HepG2 (cell line): Measurements from ENCODE around the gene SDR42E2. TPM values are rescaled to one million over a fixed set of nuclear protein-coding genes. Genes with fewer than 3 reads are reported as not detected.

Source experiments
- EP300 ChIP-seq, 3 experiments: sonication (generic) in 1 of 3; formaldehyde crosslinking in 1 of 3; IDR thresholded peaks; 2 replicates each; pipeline versions ENCODE4 v1.5.1 to v1.6.1; 2011 to 2020; ENCODE audit warnings: low read depth in 2 of 3, low read length in 2 of 3, borderline replicate concordance in 1 of 3, improper control_type of control experiment in 1 of 3, mild to moderate bottlenecking in 1 of 3, missing genetic modification reagents in 1 of 3, moderate library complexity in 1 of 3
- HNF4G ChIP-seq, 2 experiments: sonication (generic) in 1 of 2; formaldehyde crosslinking in 1 of 2; IDR thresholded peaks; 2 replicates each; pipeline versions ENCODE4 v1.4.0 to v1.6.1; 2011 to 2020; ENCODE audit warnings: borderline replicate concordance in 2 of 2, low read depth in 2 of 2, mild to moderate bottlenecking in 2 of 2, low read length in 1 of 2, missing genetic modification reagents in 1 of 2, moderate library complexity in 1 of 2
- MTF1 ChIP-seq: sonication (generic); formaldehyde crosslinking; IDR thresholded peaks from 2 replicates; pipeline ENCODE4 v1.5.0; 2020; ENCODE audit warnings: missing genetic modification reagents
- NFYC ChIP-seq: IDR thresholded peaks from 2 replicates; pipeline ENCODE4 v1.6.1; 2016; ENCODE audit warnings: missing genetic modification reagents, missing compliant biosample characterization
- PITX1 ChIP-seq: sonication (generic); formaldehyde crosslinking; IDR thresholded peaks from 2 replicates; pipeline ENCODE4 v1.5.1; 2020; ENCODE audit warnings: mild to moderate bottlenecking, missing genetic modification reagents
- SRSF4 ChIP-seq: fragments of 200-400 bp; formaldehyde crosslinking; IDR thresholded peaks from one replicate; pipeline ENCODE4 v1.6.1; 2018; ENCODE audit warnings: mild to moderate bottlenecking, low read depth, low read length, moderate library complexity; ENCODE audit not compliant: poor library complexity, severe bottlenecking
- TBP ChIP-seq: sonication (generic); formaldehyde crosslinking; IDR thresholded peaks from 2 replicates; pipeline ENCODE4 v1.5.0; 2020; ENCODE audit warnings: missing genetic modification reagents
- ZBTB21 ChIP-seq: sonication (generic); formaldehyde crosslinking; IDR thresholded peaks from 2 replicates; pipeline ENCODE4 v1.4.0; 2020; ENCODE audit warnings: missing genetic modification reagents
- ZNF136 ChIP-seq: sonication (generic); formaldehyde crosslinking; IDR thresholded peaks from 2 replicates; pipeline ENCODE4 v1.8.1; 2022; ENCODE audit warnings: low read depth, mild to moderate bottlenecking, moderate library complexity, missing genetic modification reagents
- ZNF780A ChIP-seq: sonication (generic); formaldehyde crosslinking; IDR thresholded peaks from 2 replicates; pipeline ENCODE4 v1.8.0; 2022; ENCODE audit warnings: mild to moderate bottlenecking, missing genetic modification reagents, moderate library complexity
- polyA plus RNA-seq, 8 experiments: library from polyadenylated mRNA; depleted of rRNA in 3 of 8; stranded (reverse) in 7 of 8; unstranded in 1 of 8; fragments of >200 nt; fragmentation: Illumina TruSeq in 4 of 8; extraction: Trizol in 4 of 8; gene quantifications; 2 replicates each; pipeline versions ENCODE4 v1.2.1 to v1.2.3, GENCODE V29; 2011 to 2016; ENCODE audit warnings: low read depth in 4 of 8, missing spikeins in 1 of 8, mixed read lengths in 1 of 8; ENCODE audit not compliant: insufficient read depth in 1 of 8
- total RNA-seq, 5 experiments: library from RNA; depleted of rRNA; stranded (reverse); fragments of >200 nt; fragmentation: Illumina TruSeq; extraction: Trizol; gene quantifications; 2 replicates each; pipeline ENCODE4 v1.2.3, GENCODE V29; 2016; ENCODE audit warnings: low read depth in 1 of 5
- TF ChIP-seq, protein P1 (sequence below): sonication (generic); formaldehyde crosslinking; conservative IDR thresholded peaks from 2 replicates; pipeline ENCODE4 v1.4.0; 2020; ENCODE audit warnings: mild to moderate bottlenecking, missing genetic modification reagents, moderate library complexity
- TF ChIP-seq, protein P2 (sequence below): sonication (generic); formaldehyde crosslinking; IDR thresholded peaks from 2 replicates; pipeline ENCODE4 v1.5.0; 2020; ENCODE audit warnings: missing genetic modification reagents
- TF ChIP-seq, protein P3 (sequence below): sonication (generic); formaldehyde crosslinking; IDR thresholded peaks from 2 replicates; pipeline ENCODE4 v1.4.0; 2020; ENCODE audit warnings: missing genetic modification reagents
- TF ChIP-seq, protein P4 (sequence below): sonication (generic); formaldehyde crosslinking; IDR thresholded peaks from 2 replicates; pipeline ENCODE4 v1.5.0; 2020; ENCODE audit warnings: mild to moderate bottlenecking, missing genetic modification reagents, borderline replicate concordance
- TF ChIP-seq, protein P5 (sequence below): sonication (generic); formaldehyde crosslinking; IDR thresholded peaks from 2 replicates; pipeline ENCODE4 v1.8.0; 2022; ENCODE audit warnings: missing genetic modification reagents, mild to moderate bottlenecking, inconsistent platforms, borderline replicate concordance

Gene SDR42E2
- total and polyA plus RNA-seq, 2 of the 13 experiments (the other 11 are each of a cell fraction or from before 2014, with no cell fraction given): 0.05 to 0.11 TPM

DNA sequence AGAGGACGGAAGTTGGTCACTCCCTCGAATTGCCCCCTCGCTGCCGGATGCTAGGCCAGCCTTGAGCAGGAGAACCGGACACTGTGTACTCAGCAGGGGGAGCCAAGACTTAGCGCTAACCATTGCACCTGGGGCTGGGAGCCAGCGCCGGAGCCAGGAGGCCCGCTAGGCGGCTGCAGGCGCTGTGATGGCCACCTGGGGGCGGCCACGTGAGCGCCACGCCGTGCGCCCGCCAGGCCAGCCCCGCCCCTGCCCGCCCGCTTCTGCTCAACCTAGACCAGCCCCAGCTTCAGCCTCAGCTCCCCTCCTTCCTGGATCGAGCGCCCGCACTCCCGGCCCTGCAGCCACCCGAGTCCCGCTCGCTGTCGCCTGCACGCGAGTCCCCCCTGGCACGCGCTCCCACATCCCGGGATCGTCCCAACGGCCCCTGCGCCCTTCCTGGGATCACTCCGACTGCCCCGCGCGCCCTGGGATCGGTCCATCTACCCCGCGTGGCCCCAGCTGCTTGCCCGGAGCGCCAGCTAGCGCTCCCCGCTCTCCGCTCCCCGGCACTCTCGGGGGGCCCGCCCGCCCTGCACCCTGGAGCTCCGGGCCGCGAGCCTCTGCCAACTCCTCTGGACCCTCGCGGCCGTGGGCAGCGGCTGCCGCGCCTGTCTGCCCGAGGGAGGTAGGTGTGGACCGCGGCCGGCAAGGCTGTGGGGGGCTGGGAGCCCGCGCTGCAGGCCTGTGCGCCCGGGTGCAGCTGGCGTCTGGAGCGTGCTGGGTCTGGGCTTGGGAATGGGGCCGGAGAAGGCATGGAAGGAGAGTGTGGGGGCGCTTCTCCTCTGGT, 43.9 kb downstream of the SDR42E2 start, which contains the start of gene EEF2K (continued):
- TF ChIP-seq, protein P1, sequence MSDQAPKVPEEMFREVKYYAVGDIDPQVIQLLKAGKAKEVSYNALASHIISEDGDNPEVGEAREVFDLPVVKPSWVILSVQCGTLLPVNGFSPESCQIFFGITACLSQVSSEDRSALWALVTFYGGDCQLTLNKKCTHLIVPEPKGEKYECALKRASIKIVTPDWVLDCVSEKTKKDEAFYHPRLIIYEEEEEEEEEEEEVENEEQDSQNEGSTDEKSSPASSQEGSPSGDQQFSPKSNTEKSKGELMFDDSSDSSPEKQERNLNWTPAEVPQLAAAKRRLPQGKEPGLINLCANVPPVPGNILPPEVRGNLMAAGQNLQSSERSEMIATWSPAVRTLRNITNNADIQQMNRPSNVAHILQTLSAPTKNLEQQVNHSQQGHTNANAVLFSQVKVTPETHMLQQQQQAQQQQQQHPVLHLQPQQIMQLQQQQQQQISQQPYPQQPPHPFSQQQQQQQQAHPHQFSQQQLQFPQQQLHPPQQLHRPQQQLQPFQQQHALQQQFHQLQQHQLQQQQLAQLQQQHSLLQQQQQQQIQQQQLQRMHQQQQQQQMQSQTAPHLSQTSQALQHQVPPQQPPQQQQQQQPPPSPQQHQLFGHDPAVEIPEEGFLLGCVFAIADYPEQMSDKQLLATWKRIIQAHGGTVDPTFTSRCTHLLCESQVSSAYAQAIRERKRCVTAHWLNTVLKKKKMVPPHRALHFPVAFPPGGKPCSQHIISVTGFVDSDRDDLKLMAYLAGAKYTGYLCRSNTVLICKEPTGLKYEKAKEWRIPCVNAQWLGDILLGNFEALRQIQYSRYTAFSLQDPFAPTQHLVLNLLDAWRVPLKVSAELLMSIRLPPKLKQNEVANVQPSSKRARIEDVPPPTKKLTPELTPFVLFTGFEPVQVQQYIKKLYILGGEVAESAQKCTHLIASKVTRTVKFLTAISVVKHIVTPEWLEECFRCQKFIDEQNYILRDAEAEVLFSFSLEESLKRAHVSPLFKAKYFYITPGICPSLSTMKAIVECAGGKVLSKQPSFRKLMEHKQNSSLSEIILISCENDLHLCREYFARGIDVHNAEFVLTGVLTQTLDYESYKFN (CRISPR knock-in tag): peak; percentile 81
- no peak for TF ChIP-seq NFYC
- TF ChIP-seq ZBTB21 (CRISPR knock-in tag): peak; percentile 38; the same call in 1 of the 2 replicates
- peak; percentile 38 to 49; a peak in 1 of 4 replicates for TF ChIP-seq EP300 (IDR thresholded peaks at IDR 0.05; ENCODE audit: low read depth in 2 of 2, low read length in 2 of 2)
- no peak for TF ChIP-seq EP300 (CRISPR knock-in tag; IDR thresholded peaks at IDR 0.05; ENCODE audit: borderline replicate concordance)
- TF ChIP-seq, protein P2, sequence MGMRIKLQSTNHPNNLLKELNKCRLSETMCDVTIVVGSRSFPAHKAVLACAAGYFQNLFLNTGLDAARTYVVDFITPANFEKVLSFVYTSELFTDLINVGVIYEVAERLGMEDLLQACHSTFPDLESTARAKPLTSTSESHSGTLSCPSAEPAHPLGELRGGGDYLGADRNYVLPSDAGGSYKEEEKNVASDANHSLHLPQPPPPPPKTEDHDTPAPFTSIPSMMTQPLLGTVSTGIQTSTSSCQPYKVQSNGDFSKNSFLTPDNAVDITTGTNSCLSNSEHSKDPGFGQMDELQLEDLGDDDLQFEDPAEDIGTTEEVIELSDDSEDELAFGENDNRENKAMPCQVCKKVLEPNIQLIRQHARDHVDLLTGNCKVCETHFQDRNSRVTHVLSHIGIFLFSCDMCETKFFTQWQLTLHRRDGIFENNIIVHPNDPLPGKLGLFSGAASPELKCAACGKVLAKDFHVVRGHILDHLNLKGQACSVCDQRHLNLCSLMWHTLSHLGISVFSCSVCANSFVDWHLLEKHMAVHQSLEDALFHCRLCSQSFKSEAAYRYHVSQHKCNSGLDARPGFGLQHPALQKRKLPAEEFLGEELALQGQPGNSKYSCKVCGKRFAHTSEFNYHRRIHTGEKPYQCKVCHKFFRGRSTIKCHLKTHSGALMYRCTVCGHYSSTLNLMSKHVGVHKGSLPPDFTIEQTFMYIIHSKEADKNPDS (CRISPR knock-in tag): 0 out of 2 replicates have a peak, but pooled peaks have one; percentile 83
- TF ChIP-seq SRSF4: no peak
- TF ChIP-seq MTF1 (CRISPR knock-in tag): no peak; the same call in 1 of the 2 replicates
- TF ChIP-seq, protein P3, sequence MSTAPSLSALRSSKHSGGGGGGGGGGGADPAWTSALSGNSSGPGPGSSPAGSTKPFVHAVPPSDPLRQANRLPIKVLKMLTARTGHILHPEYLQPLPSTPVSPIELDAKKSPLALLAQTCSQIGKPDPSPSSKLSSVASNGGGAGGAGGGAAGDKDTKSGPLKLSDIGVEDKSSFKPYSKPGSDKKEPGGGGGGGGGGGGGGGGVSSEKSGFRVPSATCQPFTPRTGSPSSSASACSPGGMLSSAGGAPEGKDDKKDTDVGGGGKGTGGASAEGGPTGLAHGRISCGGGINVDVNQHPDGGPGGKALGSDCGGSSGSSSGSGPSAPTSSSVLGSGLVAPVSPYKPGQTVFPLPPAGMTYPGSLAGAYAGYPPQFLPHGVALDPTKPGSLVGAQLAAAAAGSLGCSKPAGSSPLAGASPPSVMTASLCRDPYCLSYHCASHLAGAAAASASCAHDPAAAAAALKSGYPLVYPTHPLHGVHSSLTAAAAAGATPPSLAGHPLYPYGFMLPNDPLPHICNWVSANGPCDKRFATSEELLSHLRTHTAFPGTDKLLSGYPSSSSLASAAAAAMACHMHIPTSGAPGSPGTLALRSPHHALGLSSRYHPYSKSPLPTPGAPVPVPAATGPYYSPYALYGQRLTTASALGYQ (CRISPR knock-in tag): peak; percentile 93
- 0 out of 2 replicates have a peak, but pooled peaks have one; percentile 66 for TF ChIP-seq ZNF136 (CRISPR knock-in tag)
- TF ChIP-seq, protein P4, sequence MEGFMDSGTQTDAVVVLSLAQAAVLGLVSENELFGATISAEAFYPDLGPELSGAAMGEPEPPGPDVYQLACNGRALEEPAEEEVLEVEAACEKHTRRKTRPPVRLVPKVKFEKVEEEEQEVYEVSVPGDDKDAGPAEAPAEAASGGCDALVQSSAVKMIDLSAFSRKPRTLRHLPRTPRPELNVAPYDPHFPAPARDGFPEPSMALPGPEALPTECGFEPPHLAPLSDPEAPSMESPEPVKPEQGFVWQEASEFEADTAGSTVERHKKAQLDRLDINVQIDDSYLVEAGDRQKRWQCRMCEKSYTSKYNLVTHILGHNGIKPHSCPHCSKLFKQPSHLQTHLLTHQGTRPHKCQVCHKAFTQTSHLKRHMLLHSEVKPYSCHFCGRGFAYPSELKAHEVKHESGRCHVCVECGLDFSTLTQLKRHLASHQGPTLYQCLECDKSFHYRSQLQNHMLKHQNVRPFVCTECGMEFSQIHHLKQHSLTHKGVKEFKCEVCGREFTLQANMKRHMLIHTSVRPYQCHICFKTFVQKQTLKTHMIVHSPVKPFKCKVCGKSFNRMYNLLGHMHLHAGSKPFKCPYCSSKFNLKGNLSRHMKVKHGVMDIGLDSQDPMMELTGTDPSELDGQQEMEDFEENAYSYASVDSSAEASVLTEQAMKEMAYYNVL: peak; percentile 81; the same call in 1 of the 2 replicates
- TF ChIP-seq, protein P5, sequence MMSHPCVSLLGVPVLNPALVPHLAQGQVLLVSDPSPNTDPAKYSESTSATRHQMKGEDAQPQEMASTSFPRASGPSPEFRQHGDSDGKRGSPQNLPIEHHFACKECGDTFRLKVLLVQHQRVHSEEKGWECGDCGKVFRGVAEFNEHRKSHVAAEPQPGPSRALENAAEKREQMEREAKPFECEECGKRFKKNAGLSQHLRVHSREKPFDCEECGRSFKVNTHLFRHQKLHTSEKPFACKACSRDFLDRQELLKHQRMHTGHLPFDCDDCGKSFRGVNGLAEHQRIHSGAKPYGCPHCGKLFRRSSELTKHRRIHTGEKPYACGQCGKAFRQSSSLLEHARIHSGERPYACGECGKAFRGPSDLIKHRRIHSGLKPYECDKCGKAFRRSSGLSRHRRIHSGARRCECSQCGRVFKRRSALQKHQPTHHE (CRISPR knock-in tag): peak; percentile 87
- peak; percentile 55; the same call in 1 of the 2 replicates for TF ChIP-seq HNF4G (IDR thresholded peaks at IDR 0.05; ENCODE audit: borderline replicate concordance, low read depth, low read length)
- TF ChIP-seq HNF4G (CRISPR knock-in tag; IDR thresholded peaks at IDR 0.05; ENCODE audit: borderline replicate concordance, low read depth): peak; percentile 78
- no peak for TF ChIP-seq TBP (CRISPR knock-in tag)
- TF ChIP-seq PITX1 (CRISPR knock-in tag): peak; percentile 28; the same call in 1 of the 2 replicates
- no peak for TF ChIP-seq ZNF780A (CRISPR knock-in tag)
